RWPE2 (cell line): ENCODE results near the gene YBX2.
"Not testable (repeated sequence)": the region's sequence is repeated elsewhere in the genome, so short reads cannot be mapped to it uniquely, and the experiment has no call there.

Source experiments
- ATAC-seq: fragments of 200-7000 bp; cut with Tn5 transposase; 3 replicates; pipeline ENCODE4 v1.9.1; 2021; ENCODE audit warnings: low read depth
- DNase-seq: peaks from one replicate; pipeline ENCODE4 v3.0.0-alpha.2; 2020; ENCODE audit warnings: low spot score
- H3K27ac ChIP-seq: fragments of 450-650 bp; 2 replicates; pipeline ENCODE4 v1.5.1; 2017; ENCODE audit warnings: mild to moderate bottlenecking; ENCODE audit not compliant: poor library complexity, severe bottlenecking
- H3K27me3 ChIP-seq: fragments of 250-450 bp; sonication (Bioruptor Pico); 2 replicates; pipeline ENCODE4 v1.5.1; 2021; ENCODE audit warnings: mild to moderate bottlenecking, moderate library complexity; ENCODE audit not compliant: insufficient read depth, poor library complexity, severe bottlenecking
- H3K36me3 ChIP-seq: fragments of 250-450 bp; sonication (Bioruptor Pico); 2 replicates; pipeline ENCODE4 v1.5.1; 2020; ENCODE audit warnings: low read depth, mild to moderate bottlenecking, moderate library complexity
- H3K4me1 ChIP-seq: fragments of 250-450 bp; sonication (Bioruptor Pico); 2 replicates; pipeline ENCODE4 v1.5.1; 2021; ENCODE audit warnings: mild to moderate bottlenecking, moderate library complexity; ENCODE audit not compliant: insufficient read depth, poor library complexity, severe bottlenecking
- H3K4me3 ChIP-seq: fragments of 250-450 bp; sonication (Bioruptor Pico); 2 replicates; pipeline ENCODE4 v1.5.1; 2021; ENCODE audit warnings: mild to moderate bottlenecking, moderate library complexity; ENCODE audit not compliant: severe bottlenecking
- H3K9me3 ChIP-seq: fragments of 250-450 bp; sonication (Bioruptor Pico); 2 replicates; pipeline ENCODE4 v1.5.1; 2021; ENCODE audit warnings: mild to moderate bottlenecking, moderate library complexity; ENCODE audit not compliant: severe bottlenecking
- CTCF ChIP-seq: fragments of 450-650 bp; IDR thresholded peaks from one replicate; pipeline ENCODE4 v1.5.1; 2017; ENCODE audit warnings: mild to moderate bottlenecking, moderate library complexity; ENCODE audit not compliant: poor library complexity, severe bottlenecking

The YBX2 gene

GRCh38 chr17:7249214-7249613, 45.2 kb downstream of the YBX2 start:
- no peak overlapping the region for H3K27ac ChIP-seq

GRCh38 chr17:7248796-7249195, 45.6 kb downstream of the YBX2 start:
- Histone ChIP-seq H3K4me3 (no peak overlapping the region), H3K27ac (no peak overlapping the region), H3K9me3 (no peaks in the 10 kb centered on the region), H3K36me3 (peaks cover 36% of the 10 kb centered on the region), H3K27me3 (no peaks in the 10 kb centered on the region), H3K4me1 (no peaks in the 10 kb centered on the region)
- no peak for TF ChIP-seq CTCF
- no peak for ATAC-seq
- DNase-seq: no peak

More at GRCh38 chr17:7249214-7249613, 45.2 kb downstream of the YBX2 start:
- Histone ChIP-seq H3K4me3 (no peak overlapping the region), H3K9me3 (no peaks in the 10 kb centered on the region), H3K4me1 (no peaks in the 10 kb centered on the region), H3K36me3 (peaks cover 37% of the 10 kb centered on the region), H3K27me3 (no peaks in the 10 kb centered on the region)
- no peak for ATAC-seq
- DNase-seq: no peak
- TF ChIP-seq CTCF: no peak

- H3K36me3 ChIP-seq: peaks cover 30% of the 10 kb centered on the region
- DNase-seq (no peak), ATAC-seq (no peak)
- TF ChIP-seq CTCF: no peak
- no peaks in the 10 kb centered on the region for H3K27me3 ChIP-seq
- no peak overlapping the region for H3K27ac ChIP-seq
- no peaks in the 10 kb centered on the region for H3K4me1 ChIP-seq
- H3K4me3 ChIP-seq: no peak overlapping the region
- no peaks in the 10 kb centered on the region for H3K9me3 ChIP-seq
Measured at GRCh38 chr17:7246779-7247178, 47.7 kb downstream of the YBX2 start.

GRCh38 chr17:7243838-7244237, 50.6 kb downstream of the YBX2 start:
- Histone ChIP-seq H3K36me3 (peaks cover 40% of the 10 kb centered on the region), H3K27ac (peak overlapping the region; percentile 74)
- not testable (repeated sequence) for H3K4me3 ChIP-seq, H3K9me3 ChIP-seq, H3K27me3 ChIP-seq, H3K4me1 ChIP-seq, DNase-seq, ATAC-seq

GRCh38 chr17:7243453-7243729, 51.0 kb downstream of the YBX2 start:
- ATAC-seq (no peak), DNase-seq (no peak)
- Histone ChIP-seq H3K27me3 (no peaks in the 10 kb centered on the region), H3K4me1 (no peaks in the 10 kb centered on the region), H3K27ac (peak overlapping the region; percentile 74), H3K4me3 (peak overlapping the region; percentile 72), H3K9me3 (no peaks in the 10 kb centered on the region), H3K36me3 (peaks cover 40% of the 10 kb centered on the region)
- no peak for TF ChIP-seq CTCF
